Measurements from ENCODE around the gene TMEM72. TPM values are rescaled to one million over a fixed set of nuclear protein-coding genes. Genes with fewer than 3 reads are reported as not detected.
A peak's percentile ranks its signal among the peaks of the same experiment; 100 is the strongest.

TMEM72 gene
- total RNA-seq, 1 experiment from 2014 or later = not detected

DNA sequence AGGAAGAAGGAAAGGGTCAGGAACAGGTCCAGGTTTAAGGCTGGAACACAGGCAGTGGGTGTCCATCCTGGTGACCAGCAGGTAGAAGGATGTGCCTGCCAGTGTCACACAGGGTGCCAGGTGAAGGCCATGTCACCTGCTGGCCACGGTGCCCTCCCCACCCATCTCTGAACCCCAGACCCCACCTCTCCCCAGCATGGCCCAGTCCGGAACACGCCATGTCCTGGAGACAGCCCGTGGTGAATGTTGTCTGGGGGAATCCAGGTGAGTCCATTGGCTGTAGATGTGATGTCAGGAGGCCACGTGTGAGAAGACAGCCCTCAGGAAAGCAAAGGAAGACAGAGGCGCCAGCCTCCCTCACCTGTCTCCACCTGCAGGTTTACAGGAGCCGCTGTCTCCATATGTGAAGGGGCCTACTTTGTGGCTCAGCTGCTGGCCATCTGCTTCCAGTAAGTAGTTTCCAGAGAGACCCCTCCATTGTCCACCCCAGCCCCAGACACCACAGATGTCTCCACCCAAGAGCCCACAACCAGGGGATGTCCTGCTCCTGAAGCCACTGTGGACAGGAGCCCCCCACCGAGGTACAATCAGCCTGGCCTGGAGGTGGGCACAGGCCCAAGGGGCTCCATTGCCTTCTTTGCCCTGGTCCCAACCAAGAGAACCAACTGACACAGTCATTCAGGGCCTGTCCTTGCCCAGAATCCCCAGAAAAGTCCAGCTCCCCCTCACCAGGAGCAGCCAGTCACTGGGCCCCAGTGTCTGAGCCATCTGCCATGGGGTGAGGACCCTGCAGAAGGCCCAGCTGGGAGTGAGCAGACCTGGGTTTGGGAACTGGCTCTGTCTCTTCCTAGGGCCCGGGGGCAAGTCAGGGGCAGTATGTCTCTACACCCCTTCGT lies 20.7 kb downstream of the TMEM72 start:
- Histone ChIP-seq H2AFZ (no peak overlapping the region), H3K4me1 (replicated peaks; ENCODE audit: insufficient read depth) (no peaks in the 10 kb centered on the region), H3K9me3 (ENCODE audit: insufficient read depth, low read depth) (no peaks in the 10 kb centered on the region), H3K36me3 (ENCODE audit: low read depth) (no peaks in the 10 kb centered on the region), H3K27ac (no peak overlapping the region), H4K20me1 (ENCODE audit: insufficient read depth) (no peaks in the 10 kb centered on the region), H3F3A (ENCODE audit: insufficient read depth, low read depth) (no peaks in the 10 kb centered on the region), H3K79me2 (ENCODE audit: low read depth) (no peaks in the 10 kb centered on the region), H3K4me3 (no peak overlapping the region), H3K4me2 (no peak overlapping the region), H3K27me3 (ENCODE audit: insufficient read depth, low read depth) (0 out of 2 replicates have a peak, but pooled peaks cover 6% of the 10 kb centered on the region), H3K9me2 (ENCODE audit: insufficient read depth) (no peaks in the 10 kb centered on the region)
- ChIA-PET CTCF (interaction anchor here (0.6 kb wide), 2 partner anchors 36 to 140 kb away, joined by 3 to 8 read pairs; no protein-coding TSS in a partner anchor), POLR2A (ENCODE audit: unreplicated experiment) (no interaction called here)
- no TSS peak for BruUV-seq (replicated peaks)
- no peak for DNase-seq
- TF ChIP-seq EZH2 (IDR thresholded peaks at IDR 0.05; ENCODE audit: low read depth) = no peak
- TF ChIP-seq, protein P1, sequence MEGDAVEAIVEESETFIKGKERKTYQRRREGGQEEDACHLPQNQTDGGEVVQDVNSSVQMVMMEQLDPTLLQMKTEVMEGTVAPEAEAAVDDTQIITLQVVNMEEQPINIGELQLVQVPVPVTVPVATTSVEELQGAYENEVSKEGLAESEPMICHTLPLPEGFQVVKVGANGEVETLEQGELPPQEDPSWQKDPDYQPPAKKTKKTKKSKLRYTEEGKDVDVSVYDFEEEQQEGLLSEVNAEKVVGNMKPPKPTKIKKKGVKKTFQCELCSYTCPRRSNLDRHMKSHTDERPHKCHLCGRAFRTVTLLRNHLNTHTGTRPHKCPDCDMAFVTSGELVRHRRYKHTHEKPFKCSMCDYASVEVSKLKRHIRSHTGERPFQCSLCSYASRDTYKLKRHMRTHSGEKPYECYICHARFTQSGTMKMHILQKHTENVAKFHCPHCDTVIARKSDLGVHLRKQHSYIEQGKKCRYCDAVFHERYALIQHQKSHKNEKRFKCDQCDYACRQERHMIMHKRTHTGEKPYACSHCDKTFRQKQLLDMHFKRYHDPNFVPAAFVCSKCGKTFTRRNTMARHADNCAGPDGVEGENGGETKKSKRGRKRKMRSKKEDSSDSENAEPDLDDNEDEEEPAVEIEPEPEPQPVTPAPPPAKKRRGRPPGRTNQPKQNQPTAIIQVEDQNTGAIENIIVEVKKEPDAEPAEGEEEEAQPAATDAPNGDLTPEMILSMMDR (conservative IDR thresholded peaks at IDR 0.05) = no peak
- intact Hi-C loops (cut with micrococcal nuclease; ENCODE audit: unreplicated experiment) = loop anchor here (1.0 to 2.0 kb wide), 4 partner anchors 42 to 303 kb away; partner anchors contain the start of gene ZNF22

DNA sequence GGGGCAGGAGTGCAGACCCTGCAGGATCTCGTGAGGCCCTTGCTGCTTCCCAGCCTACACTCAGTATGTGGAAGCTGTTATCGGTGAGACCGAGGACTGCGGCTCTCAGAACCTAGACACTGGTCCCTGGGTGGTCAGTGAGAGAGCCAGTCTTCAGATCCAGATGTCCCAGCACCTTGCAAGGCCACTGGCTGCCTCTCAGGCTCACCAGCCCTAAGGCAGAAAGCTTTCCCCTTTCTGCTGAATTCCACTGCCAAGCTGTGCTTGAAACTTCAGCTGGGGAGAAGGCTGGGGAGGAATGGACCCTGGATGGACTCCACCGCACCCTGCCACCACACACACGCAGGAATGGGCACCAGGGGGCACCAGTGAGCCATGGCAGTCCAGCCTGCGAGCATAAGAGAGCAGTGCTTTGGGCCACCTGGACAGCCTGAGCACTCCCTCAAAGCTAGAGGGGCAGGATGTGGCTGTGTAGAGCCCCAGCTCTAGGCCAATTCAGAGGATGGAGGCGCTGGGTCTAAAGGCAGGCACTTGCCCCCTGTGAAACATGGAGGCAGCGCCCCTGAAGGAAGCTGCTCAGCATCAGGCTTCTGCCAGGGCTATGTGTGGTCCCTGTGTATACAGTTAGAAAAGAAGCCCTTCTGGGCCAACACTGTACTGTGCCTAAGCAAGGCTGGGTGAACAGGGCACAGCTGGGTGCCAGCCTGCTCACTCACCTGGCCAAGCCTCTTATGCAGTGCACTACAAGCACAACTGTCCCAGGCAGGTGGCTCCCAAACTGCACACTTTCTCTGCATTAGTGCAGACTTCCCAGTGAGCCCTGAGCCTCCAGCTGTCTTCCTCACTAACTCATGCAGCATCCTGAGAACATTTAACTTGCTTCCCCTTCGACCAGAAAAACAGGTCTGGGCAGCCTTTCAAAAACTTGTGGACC lies 21.6 kb downstream of the TMEM72 start:
- no peaks in the 10 kb centered on the region for H3K9me2 ChIP-seq (ENCODE audit: insufficient read depth)
- H3K27ac ChIP-seq = no peak overlapping the region
- no peak overlapping the region for H3K4me3 ChIP-seq
- POLR2A ChIA-PET (ENCODE audit: unreplicated experiment) = interaction anchor here (0.7 kb wide), 1 partner anchor 43 kb away, joined by 3 read pairs; no protein-coding TSS in a partner anchor
- no peaks in the 10 kb centered on the region for H3F3A ChIP-seq (ENCODE audit: insufficient read depth, low read depth)
- H3K36me3 ChIP-seq (ENCODE audit: low read depth) = no peaks in the 10 kb centered on the region
- no peaks in the 10 kb centered on the region for H4K20me1 ChIP-seq (ENCODE audit: insufficient read depth)
- H3K4me1 ChIP-seq (replicated peaks; ENCODE audit: insufficient read depth) = no peaks in the 10 kb centered on the region
- no TSS peak for BruUV-seq (replicated peaks)
- H3K79me2 ChIP-seq (ENCODE audit: low read depth) = no peaks in the 10 kb centered on the region
- no peak overlapping the region for H2AFZ ChIP-seq
- no peak for TF ChIP-seq EZH2 (IDR thresholded peaks at IDR 0.05; ENCODE audit: low read depth)
- TF ChIP-seq, protein P1 (conservative IDR thresholded peaks at IDR 0.05) = peak; percentile 97
- intact Hi-C loops (cut with micrococcal nuclease; ENCODE audit: unreplicated experiment) = loop anchor here (1.0 to 2.0 kb wide), 4 partner anchors 42 to 302 kb away; partner anchors contain the start of gene ZNF22
- no peaks in the 10 kb centered on the region for H3K9me3 ChIP-seq (ENCODE audit: insufficient read depth, low read depth)
- DNase-seq = peak; percentile 52 to 86
- CTCF ChIA-PET = interaction anchor here (0.6 to 0.8 kb wide), 3 partner anchors 31 to 69 kb away, joined by 3 read pairs; no protein-coding TSS in a partner anchor
- 0 out of 2 replicates have a peak, but pooled peaks cover 6% of the 10 kb centered on the region for H3K27me3 ChIP-seq (ENCODE audit: insufficient read depth, low read depth)
- H3K4me2 ChIP-seq = no peak overlapping the region
